ENCODE measurements around the gene TOM1.

DNA sequence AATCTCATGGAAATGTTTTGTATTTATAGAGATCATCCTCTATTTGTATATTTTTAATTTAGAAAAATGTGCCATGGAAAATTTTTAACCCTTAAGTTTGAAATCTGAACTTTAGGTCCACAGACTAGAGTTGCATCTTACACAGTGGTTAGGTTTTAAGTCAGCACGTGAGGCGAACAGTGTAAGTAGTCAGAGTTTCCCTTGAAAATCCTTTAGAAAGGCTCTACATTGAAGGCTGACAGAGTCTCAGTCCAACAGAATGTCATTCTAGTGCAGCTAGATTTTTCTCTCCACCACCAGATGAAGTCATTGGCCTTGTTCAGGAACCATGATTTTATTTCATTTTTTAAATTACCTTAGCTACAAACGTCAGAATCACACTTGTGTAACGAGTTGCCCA lies 23.7 kb upstream of the TOM1 start:
- TF ChIP-seq POLR2A (IDR thresholded peaks at IDR 0.05): no peak
- TF ChIP-seq, protein P1, sequence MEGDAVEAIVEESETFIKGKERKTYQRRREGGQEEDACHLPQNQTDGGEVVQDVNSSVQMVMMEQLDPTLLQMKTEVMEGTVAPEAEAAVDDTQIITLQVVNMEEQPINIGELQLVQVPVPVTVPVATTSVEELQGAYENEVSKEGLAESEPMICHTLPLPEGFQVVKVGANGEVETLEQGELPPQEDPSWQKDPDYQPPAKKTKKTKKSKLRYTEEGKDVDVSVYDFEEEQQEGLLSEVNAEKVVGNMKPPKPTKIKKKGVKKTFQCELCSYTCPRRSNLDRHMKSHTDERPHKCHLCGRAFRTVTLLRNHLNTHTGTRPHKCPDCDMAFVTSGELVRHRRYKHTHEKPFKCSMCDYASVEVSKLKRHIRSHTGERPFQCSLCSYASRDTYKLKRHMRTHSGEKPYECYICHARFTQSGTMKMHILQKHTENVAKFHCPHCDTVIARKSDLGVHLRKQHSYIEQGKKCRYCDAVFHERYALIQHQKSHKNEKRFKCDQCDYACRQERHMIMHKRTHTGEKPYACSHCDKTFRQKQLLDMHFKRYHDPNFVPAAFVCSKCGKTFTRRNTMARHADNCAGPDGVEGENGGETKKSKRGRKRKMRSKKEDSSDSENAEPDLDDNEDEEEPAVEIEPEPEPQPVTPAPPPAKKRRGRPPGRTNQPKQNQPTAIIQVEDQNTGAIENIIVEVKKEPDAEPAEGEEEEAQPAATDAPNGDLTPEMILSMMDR (IDR thresholded peaks at IDR 0.05): no peak

Data from transverse colon (tissue), 3 donors.